OCI-M2 (cell line): ENCODE data around the gene GJB5.

ENCODE experiments used
- DNase-seq: peaks from one replicate; lab custom pipeline; 2025; ENCODE audit not compliant: unreplicated experiment; lab: John Stamatoyannopoulos, UW

The GJB5 gene

GRCh38 chr1:34774957-34775356, 20.1 kb downstream of the GJB5 start:
- no peak for DNase-seq

- no peak for DNase-seq
Observed at GRCh38 chr1:34776911-34777310, 22.1 kb downstream of the GJB5 start.

GRCh38 chr1:34777519-34778321, 22.9 kb downstream of the GJB5 start:
- DNase-seq, result no peak

- no peak for DNase-seq
Observed at GRCh38 chr1:34778381-34778780, 23.5 kb downstream of the GJB5 start.

- no peak for DNase-seq
Observed at GRCh38 chr1:34779005-34779404, 24.2 kb downstream of the GJB5 start.

- DNase-seq, result no peak
Observed at GRCh38 chr1:34779526-34779925, 24.7 kb downstream of the GJB5 start.

- DNase-seq, result no peak
Observed at GRCh38 chr1:34779962-34780361, 25.1 kb downstream of the GJB5 start.

- no peak for DNase-seq
Observed at GRCh38 chr1:34780528-34780927, 25.7 kb downstream of the GJB5 start.

- no peak for DNase-seq
Observed at GRCh38 chr1:34781071-34781843, 26.4 kb downstream of the GJB5 start, which contains the start of gene GJB3. GJB3 (plus strand) TSS chr1:34781214; CDS start chr1:34784763, 3,549 bp downstream.

- DNase-seq, result no peak
Observed at GRCh38 chr1:34781844-34782391, 27.1 kb downstream of the GJB5 start.

- DNase-seq, result no peak
Observed at GRCh38 chr1:34784751-34785221, 29.9 kb downstream of the GJB5 start.

- DNase-seq, result no peak
Observed at GRCh38 chr1:34785231-34785874, 30.5 kb downstream of the GJB5 start.

- no peak for DNase-seq
Observed at GRCh38 chr1:34785875-34786470, 31.1 kb downstream of the GJB5 start.

- DNase-seq, result peak; percentile 13
Observed at GRCh38 chr1:34786521-34787325, 31.9 kb downstream of the GJB5 start.

GRCh38 chr1:34787461-34788420, 32.9 kb downstream of the GJB5 start:
- no peak for DNase-seq

GRCh38 chr1:34790985-34791384, 36.1 kb downstream of the GJB5 start:
- no peak for DNase-seq

GRCh38 chr1:34792424-34792823, 37.6 kb downstream of the GJB5 start:
- no peak for DNase-seq

GRCh38 chr1:34792868-34793727, 38.3 kb downstream of the GJB5 start, which contains the start of gene GJA4:
GJA4 (plus strand) TSS chr1:34792999; CDS start chr1:34794214, 1,215 bp downstream.
- no peak for DNase-seq
